Cardiac muscle cell (in vitro differentiated cells and primary cell): Measurements from ENCODE around the gene HNRNPF. TPM values are rescaled to one million over a fixed set of nuclear protein-coding genes. Genes with fewer than 3 reads are reported as not detected.
A peak's percentile ranks its signal among the peaks of the same experiment; 100 is the strongest.

ENCODE experiments used
- DNase-seq, 2 donors: peaks; one replicate each; pipeline versions ENCODE4 v3.0.0 to v3.0.0-alpha.2; 2010 to 2017; ENCODE audit warnings: low read depth in 1 of 2, low spot score in 1 of 2
- H3K27ac ChIP-seq: fragments of 200-600 bp; sonication (generic); 2 replicates; pipeline ENCODE4 v1.5.1; 2016
- H3K27me3 ChIP-seq: fragments of 200-600 bp; sonication (generic); 2 replicates; pipeline ENCODE4 v1.6.0; 2016; ENCODE audit warnings: control low read depth
- H3K36me3 ChIP-seq: fragments of 200-600 bp; sonication (generic); 2 replicates; pipeline ENCODE4 v1.5.1; 2016; ENCODE audit warnings: control low read depth
- H3K4me1 ChIP-seq: fragments of 200-600 bp; sonication (generic); 2 replicates; pipeline ENCODE4 v1.8.1; 2017; ENCODE audit warnings: low read depth, mild to moderate bottlenecking, mixed run types
- H3K4me3 ChIP-seq: fragments of 200-600 bp; sonication (generic); 2 replicates; pipeline ENCODE4 v1.5.1; 2016; ENCODE audit warnings: mild to moderate bottlenecking
- H3K9me3 ChIP-seq: fragments of 200-600 bp; sonication (generic); 2 replicates; pipeline ENCODE4 v1.5.1; 2017; ENCODE audit warnings: low read depth, mild to moderate bottlenecking, control low read depth
- CTCF ChIP-seq: IDR thresholded peaks from 2 replicates; pipeline ENCODE4 v1.5.1; 2012; ENCODE audit warnings: low read depth, mild to moderate bottlenecking, low read length
- polyA plus RNA-seq: library from polyadenylated mRNA; unstranded; fragments of >200 nt; fragmentation: Nextera tagmentation; extraction: Ambion mirVana; gene quantifications from 2 replicates; pipeline ENCODE4 v1.2.1, GENCODE V29; 2016
- total RNA-seq: library from RNA; depleted of rRNA; stranded (reverse); fragments of >200 nt; gene quantifications from 2 replicates; pipeline ENCODE4 v1.2.3, GENCODE V29; 2016

HNRNPF gene
- total and polyA plus RNA-seq, 2 experiments from 2014 or later = 111 to 180 TPM

DNA sequence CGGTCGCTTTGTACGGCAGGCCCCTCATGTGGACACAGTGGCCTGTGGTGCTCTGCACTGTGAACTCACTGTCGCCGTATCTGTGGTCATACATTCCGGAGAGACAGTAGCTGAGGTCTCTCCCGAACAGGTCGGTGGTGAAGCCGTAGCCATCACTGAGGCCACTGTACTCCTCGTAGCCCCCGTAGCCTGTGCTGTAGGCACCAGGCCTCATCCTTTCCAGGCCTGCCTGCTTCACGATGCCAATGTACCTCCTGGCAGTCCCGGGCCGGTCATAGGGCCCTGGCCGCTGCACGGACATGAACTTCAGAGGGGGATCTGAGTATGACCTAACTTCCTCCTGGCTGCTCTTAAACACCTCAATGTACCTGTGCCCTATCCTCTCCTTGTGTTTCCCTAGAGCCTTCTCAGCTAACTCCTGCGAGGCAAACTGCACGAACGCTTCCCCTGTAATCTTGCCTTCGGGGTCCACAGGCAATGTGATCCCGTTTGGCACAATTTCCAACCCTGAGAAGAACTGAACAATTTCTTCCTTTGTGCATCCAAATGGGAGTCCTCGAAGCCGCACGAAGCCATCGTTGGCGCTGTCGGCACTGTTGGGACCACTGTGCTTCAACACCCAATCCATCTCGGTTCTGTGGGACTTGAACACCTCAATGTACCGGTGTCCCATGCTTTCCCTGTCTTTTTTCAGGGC is 21.9 kb downstream of the HNRNPF start:
- no peak for DNase-seq
- H3K27me3 ChIP-seq = no peaks in the 10 kb centered on the region
- H3K9me3 ChIP-seq = no peaks in the 10 kb centered on the region
- H3K4me3 ChIP-seq = no peak overlapping the region
- no peak for TF ChIP-seq CTCF
- H3K27ac ChIP-seq = peak overlapping the region; percentile 17
- H3K4me1 ChIP-seq = no peaks in the 10 kb centered on the region
- H3K36me3 ChIP-seq = peaks cover 53% of the 10 kb centered on the region

DNA sequence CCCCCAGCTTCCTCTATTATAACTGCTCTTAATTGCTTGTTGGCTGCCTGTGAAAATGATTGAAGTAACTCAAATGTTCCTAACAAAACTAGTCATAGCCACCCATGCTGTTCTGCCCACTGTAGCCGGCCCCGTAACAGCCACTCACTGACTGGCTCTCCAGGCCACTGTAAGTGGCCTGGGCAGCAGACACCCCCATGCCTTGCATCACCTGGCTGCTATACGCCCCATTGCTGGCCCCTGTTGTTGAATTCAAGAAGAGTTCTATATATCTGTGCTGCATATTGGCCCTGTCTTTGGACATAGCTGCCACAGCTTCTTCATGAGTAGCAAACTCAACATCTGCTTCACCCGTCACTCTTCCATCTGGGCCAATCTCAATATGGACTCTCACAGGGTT is 22.4 kb downstream of the HNRNPF start:
- H3K36me3 ChIP-seq = peaks cover 48% of the 10 kb centered on the region
- no peaks in the 10 kb centered on the region for H3K4me1 ChIP-seq
- peak overlapping the region; percentile 39 for H3K27ac ChIP-seq
- DNase-seq = no peak
- no peak for TF ChIP-seq CTCF
- no peak overlapping the region for H3K4me3 ChIP-seq
- H3K27me3 ChIP-seq = no peaks in the 10 kb centered on the region
- H3K9me3 ChIP-seq = no peaks in the 10 kb centered on the region

DNA sequence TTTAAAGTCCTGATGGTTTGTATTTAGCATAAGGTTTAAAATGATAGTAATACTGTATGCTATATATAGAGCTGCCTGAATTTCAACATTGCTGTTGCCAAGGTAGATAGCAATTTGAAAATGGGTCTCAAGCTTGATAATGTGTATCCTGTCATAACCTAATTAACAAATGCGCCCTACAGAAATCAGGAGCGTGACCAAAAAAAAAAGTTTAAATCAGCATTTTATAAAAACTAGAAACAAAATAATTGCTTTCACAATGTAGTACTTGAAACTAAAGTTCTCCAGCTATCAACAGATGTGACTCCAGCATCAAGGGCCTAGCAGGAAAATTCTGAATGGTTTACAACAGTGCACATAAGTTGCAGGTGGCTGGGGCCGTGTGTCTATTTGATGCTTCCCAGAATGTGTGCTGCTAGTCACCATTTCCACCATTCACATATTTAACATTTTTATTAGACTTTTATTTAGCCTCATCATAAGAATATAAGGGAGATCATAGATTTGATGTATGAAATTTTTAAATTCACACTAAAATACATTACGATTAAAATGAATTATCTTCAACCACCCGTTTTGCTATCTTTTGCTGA is 23.5 kb downstream of the HNRNPF start:
- H3K4me1 ChIP-seq = no peaks in the 10 kb centered on the region
- no peaks in the 10 kb centered on the region for H3K27me3 ChIP-seq
- H3K4me3 ChIP-seq = no peak overlapping the region
- H3K27ac ChIP-seq = peak overlapping the region; percentile 6
- H3K9me3 ChIP-seq = no peaks in the 10 kb centered on the region
- TF ChIP-seq CTCF = no peak
- peaks cover 44% of the 10 kb centered on the region for H3K36me3 ChIP-seq
- DNase-seq = no peak

GRCh38 chr10:43384252-43385221 is 24.4 kb downstream of the HNRNPF start:
- H3K27ac ChIP-seq = peak overlapping the region; percentile 6
- no peaks in the 10 kb centered on the region for H3K27me3 ChIP-seq
- no peak for TF ChIP-seq CTCF
- H3K4me3 ChIP-seq = no peak overlapping the region
- no peaks in the 10 kb centered on the region for H3K4me1 ChIP-seq
- no peak for DNase-seq
- no peaks in the 10 kb centered on the region for H3K9me3 ChIP-seq
- H3K36me3 ChIP-seq = peaks cover 36% of the 10 kb centered on the region

DNA sequence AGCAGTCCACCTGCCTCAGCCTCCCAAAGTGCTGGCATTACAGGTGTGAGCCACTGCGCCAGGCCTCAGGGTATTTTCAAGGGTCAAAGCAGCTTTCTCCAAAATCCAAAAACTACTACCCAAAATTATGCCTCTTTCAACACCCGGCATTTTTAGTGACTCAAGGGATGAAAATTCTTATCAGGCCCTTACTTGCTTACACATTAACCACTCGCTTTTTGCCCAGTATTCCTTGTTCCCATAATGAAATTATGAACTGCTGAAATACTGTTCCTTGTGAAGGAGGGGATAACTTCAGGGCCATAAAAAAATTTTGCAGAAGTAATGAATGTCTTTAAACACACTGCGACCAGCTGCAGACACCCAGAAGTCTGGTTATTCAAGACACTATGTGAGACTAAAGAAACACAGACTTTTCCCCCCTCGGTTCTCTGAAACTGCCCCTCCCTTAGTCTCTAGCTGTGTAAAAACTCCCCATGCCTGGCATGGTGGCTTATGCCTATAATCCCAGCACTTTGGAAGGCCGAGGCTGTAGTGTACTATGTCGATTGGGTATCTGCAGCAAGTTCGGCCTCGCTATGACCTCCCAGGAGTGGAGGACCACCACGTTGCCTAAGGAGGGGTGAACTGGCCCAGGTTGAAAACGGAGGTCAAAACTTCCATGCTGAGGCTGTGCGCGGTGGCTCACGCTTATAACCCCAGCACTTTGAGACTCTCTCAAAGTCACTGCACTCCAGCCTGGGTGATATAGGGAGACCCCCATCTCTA is 25.6 kb downstream of the HNRNPF start:
- no peak for TF ChIP-seq CTCF

More for the DNA sequence above, 25.6 kb downstream of the HNRNPF start:
- H3K36me3 ChIP-seq = peaks cover 27% of the 10 kb centered on the region
- H3K27me3 ChIP-seq = no peaks in the 10 kb centered on the region
- no peak overlapping the region for H3K4me3 ChIP-seq
- H3K9me3 ChIP-seq = no peaks in the 10 kb centered on the region
- peak in 1 of 2 donors; percentile 36 for DNase-seq
- no peaks in the 10 kb centered on the region for H3K4me1 ChIP-seq
- peak overlapping the region; percentile 6 for H3K27ac ChIP-seq
